ENCODE results near the gene HSPG2.

The HSPG2 gene

GRCh38 chr1:21894034-21894881 lies 42.9 kb downstream of the HSPG2 start:
- no peak for DNase-seq
- intact Hi-C loops (cut with DNase I; ENCODE audit: low total_unique reads) = no loop called here
- Histone ChIP-seq H3K27me3 (no peaks in the 10 kb centered on the region), H3K9me3 (no peaks in the 10 kb centered on the region), H3K36me3 (peaks cover 50 to 71% (median 65%) of the 10 kb centered on the region in 3 donors), H3K4me3 (no peak overlapping the region), H3K4me1 (peaks cover 0 to 75% (median 63%) of the 10 kb centered on the region in 4 donors), H3K27ac (peak overlapping the region; percentile 96 to 97)
- TF ChIP-seq CTCF (IDR thresholded peaks at IDR 0.05) = no peak

GRCh38 chr1:21893046-21893805 lies 43.9 kb downstream of the HSPG2 start:
- no peak for DNase-seq
- Histone ChIP-seq H3K4me1 (peaks cover 0 to 65% (median 52%) of the 10 kb centered on the region in 4 donors), H3K27me3 (no peaks in the 10 kb centered on the region), H3K9me3 (no peaks in the 10 kb centered on the region), H3K27ac (peak overlapping the region; percentile 96 to 97), H3K4me3 (no peak overlapping the region), H3K36me3 (peaks cover 61 to 81% (median 76%) of the 10 kb centered on the region in 3 donors)
- intact Hi-C loops (cut with DNase I; ENCODE audit: low total_unique reads) = no loop called here
- no peak for TF ChIP-seq CTCF (IDR thresholded peaks at IDR 0.05)

GRCh38 chr1:21891621-21892479 lies 45.3 kb downstream of the HSPG2 start:
- DNase-seq = no peak
- Histone ChIP-seq H3K4me1 (peaks cover 0 to 51% (median 38%) of the 10 kb centered on the region in 4 donors), H3K27ac (peak overlapping the region; percentile 48 to 96), H3K9me3 (no peaks in the 10 kb centered on the region), H3K27me3 (no peaks in the 10 kb centered on the region), H3K36me3 (peaks cover 74 to 95% (median 89%) of the 10 kb centered on the region in 3 donors), H3K4me3 (no peak overlapping the region)
- intact Hi-C loops (cut with DNase I; ENCODE audit: low total_unique reads) = no loop called here
- TF ChIP-seq CTCF (IDR thresholded peaks at IDR 0.05) = no peak

GRCh38 chr1:21891081-21891480 lies 46.0 kb downstream of the HSPG2 start:
- peak overlapping the region; percentile 38 to 59 for H3K27ac ChIP-seq
- H3K36me3 ChIP-seq = peaks cover 81 to 98% (median 95%) of the 10 kb centered on the region in 3 donors
- intact Hi-C loops (cut with DNase I; ENCODE audit: low total_unique reads) = no loop called here
- H3K4me3 ChIP-seq = no peak overlapping the region
- H3K27me3 ChIP-seq = no peaks in the 10 kb centered on the region
- no peak for TF ChIP-seq CTCF (IDR thresholded peaks at IDR 0.05)
- peaks cover 0 to 43% (median 31%) of the 10 kb centered on the region in 4 donors for H3K4me1 ChIP-seq
- H3K9me3 ChIP-seq = no peaks in the 10 kb centered on the region
- DNase-seq = no peak

GRCh38 chr1:21888500-21888899 lies 48.6 kb downstream of the HSPG2 start:
- Histone ChIP-seq H3K4me3 (no peak overlapping the region), H3K4me1 (peaks cover 0 to 18% (median 7%) of the 10 kb centered on the region in 4 donors), H3K27me3 (no peaks in the 10 kb centered on the region), H3K36me3 (peaks cover 89 to 100% (median 99%) of the 10 kb centered on the region in 3 donors), H3K27ac (peak overlapping the region in 1 of 2 donors; percentile 23), H3K9me3 (no peaks in the 10 kb centered on the region)
- no peak for TF ChIP-seq CTCF (IDR thresholded peaks at IDR 0.05)
- no peak for DNase-seq
- intact Hi-C loops (cut with DNase I; ENCODE audit: low total_unique reads) = no loop called here

Data from tibial artery (tissue), 4 donors.